Mesenchymal stem cell (in vitro differentiated cells and primary cell): Measurements from ENCODE around the gene C1QTNF1.

Experiments used
- DNase-seq: peaks from one replicate; pipeline ENCODE4 v3.0.0-alpha.2; 2013
- H2AFZ ChIP-seq: one replicate; pipeline ENCODE4 v1.6.1; 2013; ENCODE audit warnings: low read depth, mild to moderate bottlenecking, control low read depth, inconsistent platforms, low read length, moderate library complexity
- H2AK5ac ChIP-seq: 2 replicates; pipeline ENCODE4 v1.6.1; 2013; ENCODE audit warnings: low read length, moderate library complexity, mild to moderate bottlenecking, inconsistent platforms; ENCODE audit not compliant: severe bottlenecking
- H2BK120ac ChIP-seq: one replicate; pipeline ENCODE4 v1.6.1; 2013; ENCODE audit warnings: low read depth, mild to moderate bottlenecking, inconsistent platforms, low read length, moderate library complexity
- H2BK12ac ChIP-seq, 2 experiments: one replicate each; pipeline ENCODE4 v1.6.1; 2013; ENCODE audit warnings: inconsistent platforms in 2 of 2, low read length in 2 of 2, mild to moderate bottlenecking in 2 of 2, moderate library complexity in 2 of 2, control low read depth in 1 of 2
- H2BK15ac ChIP-seq: one replicate; pipeline ENCODE4 v1.6.1; 2013; ENCODE audit warnings: mild to moderate bottlenecking, low read depth, inconsistent platforms; ENCODE audit not compliant: poor library complexity, severe bottlenecking
- H2BK5ac ChIP-seq: 2 replicates; pipeline ENCODE4 v1.6.1; 2013; ENCODE audit warnings: low read depth, mild to moderate bottlenecking, low read length, control low read depth, inconsistent platforms; ENCODE audit not compliant: poor library complexity, severe bottlenecking
- H3K14ac ChIP-seq, 2 experiments: one replicate each; pipeline ENCODE4 v1.6.1; 2013; ENCODE audit warnings: inconsistent platforms in 2 of 2, low read length in 2 of 2, control low read depth in 1 of 2, mild to moderate bottlenecking in 1 of 2, moderate library complexity in 1 of 2
- H3K18ac ChIP-seq, 2 experiments: one replicate each; pipeline ENCODE4 v1.6.1; 2013; ENCODE audit warnings: inconsistent platforms in 2 of 2, low read length in 2 of 2, control low read depth in 1 of 2, low read depth in 1 of 2, mild to moderate bottlenecking in 1 of 2
- H3K23ac ChIP-seq, 2 experiments: one replicate each; pipeline ENCODE4 v1.6.1; 2013; ENCODE audit warnings: inconsistent platforms in 2 of 2, low read length in 2 of 2, mild to moderate bottlenecking in 2 of 2, moderate library complexity in 2 of 2, control low read depth in 1 of 2
- H3K27ac ChIP-seq: 2 replicates; pipeline ENCODE4 v1.5.1; 2013; ENCODE audit warnings: mild to moderate bottlenecking, moderate library complexity, low read length, control low read depth, inconsistent platforms; ENCODE audit not compliant: poor library complexity, severe bottlenecking
- H3K27me3 ChIP-seq, 2 experiments: 2 replicates each; pipeline versions ENCODE4 v1.6.1 to v1.7.0; 2013; ENCODE audit warnings: low read length in 2 of 2, mild to moderate bottlenecking in 2 of 2, moderate library complexity in 2 of 2, control low read depth in 1 of 2, inconsistent platforms in 1 of 2; ENCODE audit not compliant: control insufficient read depth in 1 of 2, insufficient read depth in 1 of 2
- H3K36me3 ChIP-seq, 2 experiments: 2 replicates each; pipeline versions ENCODE4 v1.6.1 to v1.7.0; 2013; ENCODE audit warnings: low read length in 2 of 2, control low read depth in 1 of 2, inconsistent platforms in 1 of 2, low read depth in 1 of 2, mild to moderate bottlenecking in 1 of 2; ENCODE audit not compliant: insufficient read depth in 2 of 2, control insufficient read depth in 1 of 2
- H3K4ac ChIP-seq, 2 experiments: one replicate each; pipeline ENCODE4 v1.6.1; 2013; ENCODE audit warnings: inconsistent platforms in 2 of 2, low read length in 2 of 2, mild to moderate bottlenecking in 2 of 2, moderate library complexity in 2 of 2, control low read depth in 1 of 2, low read depth in 1 of 2
- H3K4me1 ChIP-seq: 2 replicates; pipeline ENCODE4 v1.6.1; 2013; ENCODE audit warnings: low read depth, low read length, control low read depth; ENCODE audit not compliant: control insufficient read depth, insufficient read depth
- H3K4me2 ChIP-seq: 2 replicates; pipeline ENCODE4 v1.6.1; 2013; ENCODE audit warnings: low read length, mild to moderate bottlenecking, inconsistent platforms; ENCODE audit not compliant: poor library complexity, severe bottlenecking
- H3K4me3 ChIP-seq, 2 experiments: 2 replicates each; pipeline versions ENCODE4 v1.5.1 to v1.7.0; 2013; ENCODE audit warnings: low read length in 2 of 2, mild to moderate bottlenecking in 2 of 2, control low read depth in 1 of 2, low read depth in 1 of 2; ENCODE audit not compliant: insufficient read depth in 1 of 2
- H3K79me1 ChIP-seq: replicated peaks from 2 replicates; pipeline ENCODE4 v1.6.1; 2013; ENCODE audit warnings: mild to moderate bottlenecking, control low read depth, low read length, inconsistent platforms; ENCODE audit not compliant: poor library complexity, severe bottlenecking
- H3K9ac ChIP-seq: 2 replicates; pipeline ENCODE4 v1.7.0; 2013; ENCODE audit warnings: mild to moderate bottlenecking, low read length, moderate library complexity
- H3K9me3 ChIP-seq: 2 replicates; pipeline ENCODE4 v1.7.0; 2013; ENCODE audit warnings: mild to moderate bottlenecking, low read length; ENCODE audit not compliant: control insufficient read depth
- H4K8ac ChIP-seq: one replicate; pipeline ENCODE4 v1.6.1; 2013; ENCODE audit warnings: inconsistent platforms, mild to moderate bottlenecking, low read length, moderate library complexity
- H4K91ac ChIP-seq: one replicate; pipeline ENCODE4 v1.6.1; 2013; ENCODE audit warnings: mild to moderate bottlenecking, low read length, inconsistent platforms
- WGBS: methylation state at CpG from one replicate; pipeline ENCODE4 v1.1.7; 2013; ENCODE audit warnings: mixed read lengths; 5-methylcytosine and 5-hydroxymethylcytosine counted together

The C1QTNF1 gene

DNA sequence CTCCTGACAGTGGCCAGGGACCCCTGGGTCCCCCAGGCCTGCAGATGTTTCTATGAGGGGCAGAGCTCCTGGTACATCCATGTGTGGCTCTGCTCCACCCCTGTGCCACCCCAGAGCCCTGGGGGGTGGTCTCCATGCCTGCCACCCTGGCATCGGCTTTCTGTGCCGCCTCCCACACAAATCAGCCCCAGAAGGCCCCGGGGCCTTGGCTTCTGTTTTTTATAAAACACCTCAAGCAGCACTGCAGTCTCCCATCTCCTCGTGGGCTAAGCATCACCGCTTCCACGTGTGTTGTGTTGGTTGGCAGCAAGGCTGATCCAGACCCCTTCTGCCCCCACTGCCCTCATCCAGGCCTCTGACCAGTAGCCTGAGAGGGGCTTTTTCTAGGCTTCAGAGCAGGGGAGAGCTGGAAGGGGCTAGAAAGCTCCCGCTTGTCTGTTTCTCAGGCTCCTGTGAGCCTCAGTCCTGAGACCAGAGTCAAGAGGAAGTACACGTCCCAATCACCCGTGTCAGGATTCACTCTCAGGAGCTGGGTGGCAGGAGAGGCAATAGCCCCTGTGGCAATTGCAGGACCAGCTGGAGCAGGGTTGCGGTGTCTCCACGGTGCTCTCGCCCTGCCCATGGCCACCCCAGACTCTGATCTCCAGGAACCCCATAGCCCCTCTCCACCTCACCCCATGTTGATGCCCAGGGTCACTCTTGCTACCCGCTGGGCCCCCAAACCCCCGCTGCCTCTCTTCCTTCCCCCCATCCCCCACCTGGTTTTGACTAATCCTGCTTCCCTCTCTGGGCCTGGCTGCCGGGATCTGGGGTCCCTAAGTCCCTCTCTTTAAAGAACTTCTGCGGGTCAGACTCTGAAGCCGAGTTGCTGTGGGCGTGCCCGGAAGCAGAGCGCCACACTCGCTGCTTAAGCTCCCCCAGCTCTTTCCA, 25.1 kb downstream of the C1QTNF1 start:
- peaks cover 0 to 21% of the 10 kb centered on the region in 2 experiments for H3K27me3 ChIP-seq
- 89% methylated on average over 21 of the region's 21 CpGs for WGBS
- peaks cover 0 to 7% of the 10 kb centered on the region in 2 experiments for H3K36me3 ChIP-seq
- H3K27ac ChIP-seq, result no peak overlapping the region
- no peak overlapping the region for H3K4me2 ChIP-seq
- H4K8ac ChIP-seq, result no peak overlapping the region
- H2BK15ac ChIP-seq, result no peak overlapping the region
- no peak overlapping the region for H2BK5ac ChIP-seq
- H3K9ac ChIP-seq, result peak overlapping the region; percentile 30
- no peak overlapping the region for H3K4me3 ChIP-seq
- no peak overlapping the region for H2BK12ac ChIP-seq
- no peaks in the 10 kb centered on the region for H3K79me1 ChIP-seq
- H3K4ac ChIP-seq, result no peak overlapping the region
- H2BK120ac ChIP-seq, result no peak overlapping the region
- H3K4me1 ChIP-seq, result peaks cover 4% of the 10 kb centered on the region
- H3K14ac ChIP-seq, result no peak overlapping the region
- H3K23ac ChIP-seq, result no peak overlapping the region
- H3K9me3 ChIP-seq, result no peaks in the 10 kb centered on the region
- DNase-seq, result no peak
- no peak overlapping the region for H3K18ac ChIP-seq
- no peak overlapping the region for H4K91ac ChIP-seq
- no peak overlapping the region for H2AFZ ChIP-seq
- no peak overlapping the region for H2AK5ac ChIP-seq

DNA sequence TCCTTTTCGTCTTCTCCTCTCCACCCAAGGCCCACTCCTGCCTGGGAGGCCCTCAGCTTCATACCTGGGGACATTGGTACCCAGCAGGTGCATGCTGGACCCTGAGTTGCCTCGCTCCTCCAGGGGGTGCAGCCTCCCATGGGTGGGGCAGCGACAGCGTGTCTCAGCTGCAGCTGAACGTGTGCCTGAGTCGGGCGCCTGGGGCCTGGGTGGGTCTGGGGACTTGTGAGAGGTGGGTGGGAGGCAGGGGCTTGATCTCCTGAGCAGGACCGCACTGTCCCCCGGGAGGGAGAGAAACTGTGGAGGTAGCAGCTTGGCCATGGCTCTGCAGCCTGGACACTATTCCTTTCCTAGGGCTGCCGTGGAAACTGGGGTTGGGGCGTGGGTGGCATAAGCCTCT, 25.9 kb downstream of the C1QTNF1 start:
- peaks cover 0 to 14% of the 10 kb centered on the region in 2 experiments for H3K27me3 ChIP-seq
- DNase-seq, result no peak
- no peak overlapping the region for H3K9ac ChIP-seq
- H2BK15ac ChIP-seq, result no peak overlapping the region
- H3K4me3 ChIP-seq, result no peak overlapping the region
- H2AK5ac ChIP-seq, result no peak overlapping the region
- 93% methylated on average over 11 of the region's 11 CpGs for WGBS
- no peak overlapping the region for H2BK120ac ChIP-seq
- H3K4me2 ChIP-seq, result no peak overlapping the region
- no peak overlapping the region for H3K18ac ChIP-seq
- peaks cover 0 to 4% of the 10 kb centered on the region in 2 experiments for H3K36me3 ChIP-seq
- no peak overlapping the region for H3K27ac ChIP-seq
- peaks cover 4% of the 10 kb centered on the region for H3K4me1 ChIP-seq
- no peak overlapping the region for H2BK12ac ChIP-seq
- H3K79me1 ChIP-seq, result no peaks in the 10 kb centered on the region
- H3K4ac ChIP-seq, result no peak overlapping the region
- no peak overlapping the region for H2AFZ ChIP-seq
- H3K9me3 ChIP-seq, result no peaks in the 10 kb centered on the region
- no peak overlapping the region for H4K91ac ChIP-seq
- H3K23ac ChIP-seq, result no peak overlapping the region
- no peak overlapping the region for H4K8ac ChIP-seq
- no peak overlapping the region for H2BK5ac ChIP-seq
- H3K14ac ChIP-seq, result no peak overlapping the region

DNA sequence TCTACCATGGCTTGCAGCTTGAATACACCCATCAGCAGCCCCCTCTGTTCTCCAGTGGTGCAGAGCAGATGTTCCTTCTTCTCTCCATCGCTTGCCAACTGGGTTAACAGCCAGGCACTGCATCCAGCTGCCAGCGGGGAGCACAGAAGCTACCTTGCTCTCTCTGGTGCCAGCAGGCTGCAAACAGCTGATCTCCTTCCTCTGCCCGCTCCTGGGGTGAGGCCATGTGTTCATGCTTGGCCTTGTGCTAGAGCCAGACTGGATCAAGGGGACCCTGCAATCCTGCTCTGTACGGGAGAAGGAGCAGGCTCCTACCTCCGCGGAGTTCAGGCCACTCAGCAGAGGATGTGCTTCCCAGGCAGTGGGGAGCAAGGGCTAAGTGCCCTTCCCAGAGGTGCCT, 26.6 kb downstream of the C1QTNF1 start:
- no peak overlapping the region for H2BK120ac ChIP-seq
- no peaks in the 10 kb centered on the region for H3K79me1 ChIP-seq
- 81% methylated on average over 6 of the region's 6 CpGs for WGBS

DNA sequence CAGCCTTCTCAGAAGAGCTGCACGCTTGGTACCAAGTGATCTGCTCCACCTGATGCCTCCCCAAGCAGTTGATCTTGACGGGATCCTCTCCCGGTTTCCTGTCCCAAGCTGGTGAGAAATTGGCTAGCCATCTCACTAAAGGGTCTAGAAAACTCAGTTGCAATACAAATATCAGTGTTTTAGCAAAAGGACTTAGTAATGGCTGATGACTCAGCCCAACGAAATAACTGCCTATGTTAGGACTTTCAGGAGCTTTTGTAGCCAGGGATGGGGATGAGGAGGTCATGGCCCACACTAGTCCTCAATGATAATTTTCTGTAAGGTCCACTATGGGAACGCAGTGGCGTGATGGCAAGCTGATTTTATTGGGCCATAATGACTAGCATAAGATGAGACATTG, 27.3 kb downstream of the C1QTNF1 start:
- no peak overlapping the region for H4K8ac ChIP-seq
- no peak overlapping the region for H2BK12ac ChIP-seq
- no peak overlapping the region for H2AK5ac ChIP-seq
- H3K14ac ChIP-seq, result no peak overlapping the region
- no peak overlapping the region for H3K4me3 ChIP-seq
- no peak overlapping the region for H2BK120ac ChIP-seq
- H2BK5ac ChIP-seq, result no peak overlapping the region
- H3K18ac ChIP-seq, result no peak overlapping the region
- no peak overlapping the region for H2BK15ac ChIP-seq
- H3K4me1 ChIP-seq, result peaks cover 4% of the 10 kb centered on the region
- no peak for DNase-seq
- no peak overlapping the region for H4K91ac ChIP-seq
- H3K27ac ChIP-seq, result no peak overlapping the region
- no peak overlapping the region for H3K23ac ChIP-seq
- H2AFZ ChIP-seq, result no peak overlapping the region
- peaks cover 0 to 7% of the 10 kb centered on the region in 2 experiments for H3K27me3 ChIP-seq
- H3K9ac ChIP-seq, result no peak overlapping the region
- no peak overlapping the region for H3K4ac ChIP-seq
- no peaks in the 10 kb centered on the region for H3K79me1 ChIP-seq
- no peak overlapping the region for H3K4me2 ChIP-seq
- H3K9me3 ChIP-seq, result no peaks in the 10 kb centered on the region
- 76% methylated on average over 4 of the region's 6 CpGs for WGBS
- H3K36me3 ChIP-seq, result peaks cover 0 to 4% of the 10 kb centered on the region in 2 experiments

More for the DNA sequence above, 26.6 kb downstream of the C1QTNF1 start:
- Histone ChIP-seq H3K9me3 (no peaks in the 10 kb centered on the region), H3K9ac (no peak overlapping the region), H2AFZ (no peak overlapping the region), H2AK5ac (no peak overlapping the region), H3K4me1 (peaks cover 4% of the 10 kb centered on the region), H3K27me3 (peaks cover 0 to 7% of the 10 kb centered on the region in 2 experiments), H4K91ac (no peak overlapping the region), H3K27ac (no peak overlapping the region), H3K36me3 (peaks cover 0 to 4% of the 10 kb centered on the region in 2 experiments), H3K4ac (no peak overlapping the region), H2BK15ac (no peak overlapping the region), H2BK5ac (no peak overlapping the region), H3K23ac (no peak overlapping the region), H3K18ac (no peak overlapping the region), H3K4me3 (no peak overlapping the region), H3K4me2 (no peak overlapping the region), H2BK12ac (no peak overlapping the region), H4K8ac (no peak overlapping the region), H3K14ac (no peak overlapping the region)
- no peak for DNase-seq
